ENCODE data around the gene UBE2QL1. TPM values are rescaled to one million over a fixed set of nuclear protein-coding genes. Genes with fewer than 3 reads are reported as not detected.

UBE2QL1 gene, protein sequence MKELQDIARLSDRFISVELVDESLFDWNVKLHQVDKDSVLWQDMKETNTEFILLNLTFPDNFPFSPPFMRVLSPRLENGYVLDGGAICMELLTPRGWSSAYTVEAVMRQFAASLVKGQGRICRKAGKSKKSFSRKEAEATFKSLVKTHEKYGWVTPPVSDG
- total RNA-seq, result under 0.01 and 0.12 TPM in 2 replicates

DNA sequence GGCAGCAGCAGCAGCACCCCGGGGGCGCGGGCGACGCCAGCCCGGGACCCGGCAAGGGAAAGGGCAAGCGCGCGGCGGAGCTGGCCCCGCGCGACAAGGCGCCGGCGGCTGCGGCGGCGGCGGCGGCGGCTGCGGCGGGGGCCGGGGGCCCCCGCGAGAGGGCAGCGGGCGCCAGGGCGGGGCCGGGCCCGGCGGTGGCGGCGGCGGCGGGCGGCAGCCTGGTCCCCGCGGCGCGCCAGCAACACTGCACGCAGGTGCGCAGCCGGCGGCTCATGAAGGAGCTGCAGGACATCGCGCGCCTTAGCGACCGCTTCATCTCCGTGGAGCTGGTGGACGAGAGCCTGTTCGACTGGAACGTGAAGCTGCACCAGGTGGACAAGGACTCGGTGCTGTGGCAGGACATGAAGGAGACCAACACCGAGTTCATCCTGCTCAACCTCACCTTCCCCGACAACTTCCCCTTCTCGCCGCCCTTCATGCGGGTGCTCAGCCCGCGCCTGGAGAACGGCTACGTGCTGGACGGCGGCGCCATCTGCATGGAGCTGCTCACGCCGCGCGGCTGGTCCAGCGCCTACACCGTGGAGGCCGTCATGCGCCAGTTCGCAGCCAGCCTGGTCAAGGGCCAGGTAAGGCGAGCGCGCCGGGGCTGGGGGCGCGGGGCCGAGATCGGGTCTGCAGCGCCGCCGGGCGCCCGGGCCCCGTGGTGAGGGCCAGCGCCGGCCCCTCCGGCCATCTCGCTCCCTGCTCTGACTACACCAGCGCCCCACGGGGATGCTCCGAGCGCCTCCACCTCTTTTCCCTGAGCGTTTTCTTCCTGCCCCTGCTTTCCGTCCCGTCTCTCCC lies at the start of gene UBE2QL1:
Gene UBE2QL1 (plus strand): TSS at position 238 of the 843 bp plus-strand sequence. CDS start 35 bp downstream, at position 273.

Other genes starting within 250 kb of the UBE2QL1 start
- 12.3 and 12.7 TPM in 2 replicates for gene MED10, start 70.3 kb upstream of the UBE2QL1 start, total RNA-seq
- gene NSUN2, start 184.2 kb downstream of the UBE2QL1 start, total RNA-seq, result 42.3 and 45.8 TPM in 2 replicates
- gene SRD5A1, start 184.6 kb downstream of the UBE2QL1 start, total RNA-seq, result 6.5 and 17.5 TPM in 2 replicates

Measured in hair follicle dermal papilla cell (primary cell).